Adipose tissue (tissue), 3 donors: Measurements from ENCODE around the gene FAM167B. TPM values are rescaled to one million over a fixed set of nuclear protein-coding genes. Genes with fewer than 3 reads are reported as not detected.
"Not testable (repeated sequence)": the region's sequence is repeated elsewhere in the genome, so short reads cannot be mapped to it uniquely, and the experiment has no call there.

Experiments used
- H3K27ac ChIP-seq: one replicate; pipeline ENCODE4 v1.5.1; 2013; ENCODE audit warnings: low read depth, low read length
- WGBS, 3 donors: extraction: QIAGEN DNeasy Blood & Tissue Kit; methylation state at CpG; one replicate each; pipeline ENCODE4 v1.1.7; 2013; 5-methylcytosine and 5-hydroxymethylcytosine counted together
- polyA plus RNA-seq, 3 donors: library from polyadenylated mRNA; stranded (reverse); fragments of 200-250 nt; gene quantifications; one replicate each; pipeline ENCODE4 v1.2.3, GENCODE V29; 2013
- donor health status: healthy with polysubstance abuse.
- donor health status: Bipolar disorder and iron deficiency.
- donor health status: healthy.

Gene FAM167B
- polyA plus RNA-seq, 3 donors = 3.1 to 23.5 (median 12.3) TPM

- no peak overlapping the region for H3K27ac ChIP-seq
- 89 to 98% (median 93%) methylated on average over 4 of the region's 4 CpGs for WGBS, 3 donors
Measured at GRCh38 chr1:32286763-32287162, 39.7 kb downstream of the FAM167B start.

- WGBS, 3 donors = 88 to 97% (median 96%) methylated on average over 7 of the region's 7 CpGs
- H3K27ac ChIP-seq = no peak overlapping the region
Measured at GRCh38 chr1:32289256-32289655, 42.2 kb downstream of the FAM167B start.

- 43 to 56% (median 55%) methylated on average over 10 of the region's 10 CpGs for WGBS, 3 donors
- no peak overlapping the region for H3K27ac ChIP-seq
Measured at GRCh38 chr1:32291145-32291707, 44.2 kb downstream of the FAM167B start.

- WGBS, 3 donors = 0 to 1% (median 1%) methylated on average over 65 to 67 of the region's 67 CpGs
- no peak within 1 kb of the TSS for H3K27ac ChIP-seq
Measured at GRCh38 chr1:32291708-32292538, 44.9 kb downstream of the FAM167B start, which contains the start of gene HDAC1. Gene HDAC1, plus strand, starts transcription at chr1:32292083. Its CDS starts 87 bp downstream, at chr1:32292170.

GRCh38 chr1:32298211-32298610 is 51.2 kb downstream of the FAM167B start:
- 94 to 96% (median 96%) methylated on average over 16 of the region's 16 CpGs for WGBS, 3 donors
- H3K27ac ChIP-seq = not testable (repeated sequence)

Other genes with a start within 250 kb of the FAM167B start
- 10 to 100 TPM; 35.7 to 85.9 (median 62.4) TPM for gene KHDRBS1, start 233.4 kb upstream of the FAM167B start, polyA plus RNA-seq
- gene TMEM39B, start 174.3 kb upstream of the FAM167B start, polyA plus RNA-seq = 10 to 100 TPM in 2 of 3 donors, 1 to 10 TPM in 1; 6.2 to 13.2 (median 10.1) TPM
- gene KPNA6, start 139.2 kb upstream of the FAM167B start, polyA plus RNA-seq = 10 to 100 TPM in 2 of 3 donors, 1 to 10 TPM in 1; 5.9 to 11.4 (median 10.1) TPM
- gene TXLNA, start 67.5 kb upstream of the FAM167B start, polyA plus RNA-seq = 10 to 100 TPM; 13.2 to 26.7 (median 21.7) TPM
- 10 to 100 TPM in 1 of 3 donors, 1 to 10 TPM in 2; 3.5 to 15.9 (median 4.1) TPM for gene CCDC28B, start 46.6 kb upstream of the FAM167B start, polyA plus RNA-seq
- gene IQCC, start 41.6 kb upstream of the FAM167B start, polyA plus RNA-seq = 1 to 10 TPM in 1 of 3 donors, under 1 TPM in 2; 0.56 to 1.5 (median 0.79) TPM
- not detected for gene DCDC2B, start 38.1 kb upstream of the FAM167B start, polyA plus RNA-seq
- gene TMEM234, start 24.9 kb upstream of the FAM167B start, polyA plus RNA-seq = 10 to 100 TPM in 2 of 3 donors, 1 to 10 TPM in 1; 6.9 to 14.7 (median 10.7) TPM
- 100 to 1,000 TPM; 123 to 219 (median 202) TPM for gene EIF3I, start 24.8 kb upstream of the FAM167B start, polyA plus RNA-seq
- 1 to 10 TPM; 1.0 to 3.3 (median 1.8) TPM for gene LCK, start 4.0 kb downstream of the FAM167B start, polyA plus RNA-seq
- 10 to 100 TPM; 35.3 to 43.9 (median 42.1) TPM for gene HDAC1, start 44.9 kb downstream of the FAM167B start, polyA plus RNA-seq
- gene MARCKSL1, start 89.0 kb downstream of the FAM167B start, polyA plus RNA-seq = 100 to 1,000 TPM in 1 of 3 donors, 10 to 100 TPM in 2; 14.5 to 197 (median 49.5) TPM
- 1 to 10 TPM; 4.3 to 5.2 (median 4.8) TPM for gene FAM229A, start 115.3 kb downstream of the FAM167B start, polyA plus RNA-seq
- under 1 TPM; 0.22 to 0.66 (median 0.34) TPM for gene TSSK3, start 115.3 kb downstream of the FAM167B start, polyA plus RNA-seq
- 10 to 100 TPM; 38.7 to 43.1 (median 43.0) TPM for gene BSDC1, start 147.2 kb downstream of the FAM167B start, polyA plus RNA-seq
- under 1 TPM in 2 of 3 donors, not detected in 1; under 0.01 to 0.01 TPM for gene ZBTB8B, start 217.8 kb downstream of the FAM167B start, polyA plus RNA-seq